GM23338 (cell line): ENCODE measurements around the gene IL1A. TPM values are rescaled to one million over a fixed set of nuclear protein-coding genes. Genes with fewer than 3 reads are reported as not detected.

ENCODE experiments used
- ATAC-seq: fragments of 200-7000 bp; cut with Tn5 transposase; 3 replicates; pipeline ENCODE4 v1.9.1; 2020
- DNase-seq: peaks from one replicate; pipeline ENCODE4 v3.0.0-alpha.2; 2015; ENCODE audit warnings: low spot score
- H2AFZ ChIP-seq: fragments of 200-600 bp; sonication (generic); 2 replicates; pipeline ENCODE4 v1.8.0; 2016; ENCODE audit warnings: antibody characterized with exemption, mild to moderate bottlenecking, moderate library complexity
- H3F3A ChIP-seq: fragments of 200-600 bp; sonication (generic); replicated peaks from 2 replicates; pipeline ENCODE4 v1.8.0; 2017; ENCODE audit warnings: antibody characterized with exemption, mixed run types, low read depth
- H3K27ac ChIP-seq: fragments of 200-600 bp; sonication (generic); 2 replicates; pipeline ENCODE4 v1.6.1; 2016; ENCODE audit warnings: low read depth
- H3K27me3 ChIP-seq: fragments of 200-600 bp; sonication (generic); 2 replicates; pipeline ENCODE4 v1.8.0; 2016; ENCODE audit warnings: mild to moderate bottlenecking, mixed run types, moderate library complexity; ENCODE audit not compliant: insufficient read depth
- H3K36me3 ChIP-seq: fragments of 200-600 bp; sonication (generic); 2 replicates; pipeline ENCODE4 v1.8.0; 2016; ENCODE audit warnings: mild to moderate bottlenecking; ENCODE audit not compliant: insufficient read depth
- H3K4me1 ChIP-seq: fragments of 200-600 bp; sonication (generic); 2 replicates; pipeline ENCODE4 v1.8.0; 2016; ENCODE audit warnings: mild to moderate bottlenecking, moderate library complexity; ENCODE audit not compliant: insufficient read depth
- H3K4me2 ChIP-seq: fragments of 200-600 bp; sonication (generic); 2 replicates; pipeline ENCODE4 v1.7.1; 2017; ENCODE audit warnings: mixed run types
- H3K4me3 ChIP-seq: fragments of 200-600 bp; sonication (generic); 2 replicates; pipeline ENCODE4 v1.6.1; 2016; ENCODE audit warnings: mixed run types
- H3K79me2 ChIP-seq: fragments of 200-600 bp; sonication (generic); replicated peaks from 2 replicates; pipeline ENCODE4 v1.8.0; 2017; ENCODE audit warnings: mild to moderate bottlenecking; ENCODE audit not compliant: insufficient read depth
- H3K9me2 ChIP-seq: fragments of 200-600 bp; sonication (generic); 2 replicates; pipeline ENCODE4 v1.8.0; 2017; ENCODE audit not compliant: insufficient read depth
- H4K20me1 ChIP-seq: fragments of 200-600 bp; sonication (generic); replicated peaks from 2 replicates; pipeline ENCODE4 v1.8.0; 2017; ENCODE audit warnings: mild to moderate bottlenecking; ENCODE audit not compliant: insufficient read depth
- H3K27ac Mint-ChIP-seq: 2 replicates; pipeline ENCODE4 v1.8.0; 2020; ENCODE audit warnings: inconsistent platforms, mild to moderate bottlenecking, moderate library complexity, mixed read lengths
- H3K27me3 Mint-ChIP-seq: 3 replicates; pipeline ENCODE4 v1.8.0; 2022; ENCODE audit warnings: low read depth, mild to moderate bottlenecking, moderate library complexity, mixed read lengths, inconsistent platforms; ENCODE audit not compliant: insufficient read depth, poor library complexity
- H3K36me3 Mint-ChIP-seq: 3 replicates; pipeline ENCODE4 v1.8.0; 2021; ENCODE audit warnings: low read depth, mild to moderate bottlenecking, inconsistent platforms, moderate library complexity, mixed read lengths
- H3K4me1 Mint-ChIP-seq: 3 replicates; pipeline ENCODE4 v1.8.0; 2020; ENCODE audit warnings: mild to moderate bottlenecking, inconsistent platforms, mixed read lengths
- H3K4me3 Mint-ChIP-seq: 3 replicates; pipeline ENCODE4 v1.8.0; 2021; ENCODE audit warnings: moderate library complexity, mild to moderate bottlenecking, inconsistent platforms, mixed read lengths
- H3K9me3 Mint-ChIP-seq: 3 replicates; pipeline ENCODE4 v1.8.0; 2020; ENCODE audit warnings: moderate library complexity, mild to moderate bottlenecking, inconsistent platforms, mixed read lengths
- CREB1 ChIP-seq: fragments of 250-450 bp; sonication (Bioruptor Pico); IDR thresholded peaks from 2 replicates; pipeline ENCODE4 v1.5.0; 2020; ENCODE audit warnings: low read depth, mild to moderate bottlenecking, moderate library complexity
- EZH2 ChIP-seq: fragments of 200-600 bp; sonication (generic); IDR thresholded peaks from one replicate; pipeline ENCODE4 v1.8.0; 2017; ENCODE audit warnings: antibody characterized with exemption, mild to moderate bottlenecking, low read depth; ENCODE audit not compliant: unreplicated experiment
- EZH2phosphoT487 ChIP-seq: fragments of 200-600 bp; sonication (generic); IDR thresholded peaks from one replicate; pipeline ENCODE4 v1.8.1; 2018; ENCODE audit warnings: antibody characterized with exemption; ENCODE audit not compliant: unreplicated experiment
- JUNB ChIP-seq: IDR thresholded peaks from one replicate; pipeline ENCODE4 v1.6.1; 2016; ENCODE audit warnings: antibody characterized with exemption; ENCODE audit not compliant: unreplicated experiment
- NANOG ChIP-seq: IDR thresholded peaks from 2 replicates; pipeline ENCODE4 v1.6.1; 2016; ENCODE audit warnings: antibody characterized with exemption, borderline replicate concordance
- POLR2AphosphoS5 ChIP-seq: IDR thresholded peaks from 2 replicates; pipeline ENCODE4 v1.6.1; 2016; ENCODE audit warnings: antibody characterized with exemption, low read depth
- STAT1 ChIP-seq: IDR thresholded peaks from one replicate; pipeline ENCODE4 v1.6.1; 2016; ENCODE audit warnings: antibody characterized with exemption; ENCODE audit not compliant: unreplicated experiment
- ZNF114 ChIP-seq: fragments of 250-450 bp; sonication (Bioruptor Pico); IDR thresholded peaks from 2 replicates; pipeline ENCODE4 v1.5.0; 2020; ENCODE audit warnings: mild to moderate bottlenecking, moderate library complexity
- ZNF331 ChIP-seq: fragments of 250-450 bp; sonication (Bioruptor Pico); IDR thresholded peaks from 2 replicates; pipeline ENCODE4 v1.5.0; 2020; ENCODE audit warnings: low read depth, mild to moderate bottlenecking, moderate library complexity
- polyA plus RNA-seq: library from polyadenylated mRNA; unstranded; fragments of >200 nt; fragmentation: Nextera tagmentation; extraction: Ambion mirVana; gene quantifications from 2 replicates; pipeline ENCODE4 v1.2.1, GENCODE V29; 2016
- total RNA-seq: library from RNA; depleted of rRNA; stranded (reverse); fragments of >200 nt; shearing (Covaris generic); gene quantifications from 2 replicates; pipeline ENCODE4 v1.2.3, GENCODE V29; 2014
- TF ChIP-seq, protein P1 (sequence below): IDR thresholded peaks from 2 replicates; pipeline ENCODE4 v1.6.1; 2016; ENCODE audit warnings: antibody characterized with exemption
- TF ChIP-seq, protein P2 (sequence below): IDR thresholded peaks from one replicate; pipeline ENCODE4 v1.6.1; 2018; ENCODE audit warnings: antibody characterized with exemption; ENCODE audit not compliant: unreplicated experiment
- TF ChIP-seq, protein P3 (sequence below): fragments of 250-450 bp; sonication (Bioruptor Pico); IDR thresholded peaks from 2 replicates; pipeline ENCODE4 v1.5.0; 2020; ENCODE audit warnings: mild to moderate bottlenecking, moderate library complexity
- TF ChIP-seq, protein P4 (sequence below), 2 experiments: fragments of 200-600 bp in 1 of 2; sonication (generic) in 1 of 2; conservative IDR thresholded peaks; 2 replicates each; pipeline versions ENCODE4 v1.5.1 to v1.6.1; 2016 to 2017; ENCODE audit warnings: antibody characterized with exemption in 2 of 2, low read depth in 2 of 2, mild to moderate bottlenecking in 2 of 2, moderate library complexity in 1 of 2

Gene IL1A
- total and polyA plus RNA-seq, 2 experiments from 2014 or later: 0.65 to 0.73 TPM

DNA sequence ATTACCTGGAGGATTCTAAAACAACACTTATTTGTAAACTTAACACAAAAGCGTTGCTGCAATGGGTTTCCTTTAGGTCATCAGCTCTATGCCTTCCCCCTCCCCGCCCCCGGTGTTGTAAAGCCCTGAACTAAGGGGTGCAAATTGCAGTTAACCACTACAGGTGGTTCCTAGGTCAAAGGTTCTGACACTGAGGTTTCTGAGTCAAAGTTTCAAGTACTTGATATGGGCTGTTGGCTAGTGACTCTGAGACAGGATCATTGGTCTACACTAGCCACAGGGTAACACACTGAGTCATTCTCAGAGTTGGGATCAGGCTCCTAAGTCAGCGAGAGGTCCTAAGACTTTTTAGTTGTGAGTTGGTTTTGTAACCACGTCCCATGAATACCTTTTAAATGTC, 36.8 kb upstream of the IL1A start:
- DNase-seq: no peak
- Histone ChIP-seq H3K36me3 (no peaks in the 10 kb centered on the region), H3K79me2 (no peaks in the 10 kb centered on the region), H2AFZ (no peak overlapping the region; the same call in 1 of the 2 replicates), H3K4me3 (no peak overlapping the region), H3K27ac (no peak overlapping the region), H3F3A (no peaks in the 10 kb centered on the region), H3K27me3 (no peaks in the 10 kb centered on the region), H4K20me1 (no peaks in the 10 kb centered on the region), H3K9me2 (no peaks in the 10 kb centered on the region), H3K4me2 (no peak overlapping the region), H3K4me1 (peaks cover 24% of the 10 kb centered on the region)
- H3K36me3 Mint-ChIP-seq: no peaks in the 10 kb centered on the region; the same call in 2 of the 3 replicates
- H3K4me1 Mint-ChIP-seq: peaks cover 27% of the 10 kb centered on the region
- no peak overlapping the region for H3K4me3 Mint-ChIP-seq
- no peak for TF ChIP-seq EZH2
- TF ChIP-seq CREB1 (CRISPR knock-in tag): no peak
- no peak for TF ChIP-seq JUNB
- TF ChIP-seq POLR2AphosphoS5: no peak
- TF ChIP-seq, protein P1, sequence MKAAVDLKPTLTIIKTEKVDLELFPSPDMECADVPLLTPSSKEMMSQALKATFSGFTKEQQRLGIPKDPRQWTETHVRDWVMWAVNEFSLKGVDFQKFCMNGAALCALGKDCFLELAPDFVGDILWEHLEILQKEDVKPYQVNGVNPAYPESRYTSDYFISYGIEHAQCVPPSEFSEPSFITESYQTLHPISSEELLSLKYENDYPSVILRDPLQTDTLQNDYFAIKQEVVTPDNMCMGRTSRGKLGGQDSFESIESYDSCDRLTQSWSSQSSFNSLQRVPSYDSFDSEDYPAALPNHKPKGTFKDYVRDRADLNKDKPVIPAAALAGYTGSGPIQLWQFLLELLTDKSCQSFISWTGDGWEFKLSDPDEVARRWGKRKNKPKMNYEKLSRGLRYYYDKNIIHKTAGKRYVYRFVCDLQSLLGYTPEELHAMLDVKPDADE: no peak
- TF ChIP-seq ZNF114: no peak
- TF ChIP-seq, protein P2, sequence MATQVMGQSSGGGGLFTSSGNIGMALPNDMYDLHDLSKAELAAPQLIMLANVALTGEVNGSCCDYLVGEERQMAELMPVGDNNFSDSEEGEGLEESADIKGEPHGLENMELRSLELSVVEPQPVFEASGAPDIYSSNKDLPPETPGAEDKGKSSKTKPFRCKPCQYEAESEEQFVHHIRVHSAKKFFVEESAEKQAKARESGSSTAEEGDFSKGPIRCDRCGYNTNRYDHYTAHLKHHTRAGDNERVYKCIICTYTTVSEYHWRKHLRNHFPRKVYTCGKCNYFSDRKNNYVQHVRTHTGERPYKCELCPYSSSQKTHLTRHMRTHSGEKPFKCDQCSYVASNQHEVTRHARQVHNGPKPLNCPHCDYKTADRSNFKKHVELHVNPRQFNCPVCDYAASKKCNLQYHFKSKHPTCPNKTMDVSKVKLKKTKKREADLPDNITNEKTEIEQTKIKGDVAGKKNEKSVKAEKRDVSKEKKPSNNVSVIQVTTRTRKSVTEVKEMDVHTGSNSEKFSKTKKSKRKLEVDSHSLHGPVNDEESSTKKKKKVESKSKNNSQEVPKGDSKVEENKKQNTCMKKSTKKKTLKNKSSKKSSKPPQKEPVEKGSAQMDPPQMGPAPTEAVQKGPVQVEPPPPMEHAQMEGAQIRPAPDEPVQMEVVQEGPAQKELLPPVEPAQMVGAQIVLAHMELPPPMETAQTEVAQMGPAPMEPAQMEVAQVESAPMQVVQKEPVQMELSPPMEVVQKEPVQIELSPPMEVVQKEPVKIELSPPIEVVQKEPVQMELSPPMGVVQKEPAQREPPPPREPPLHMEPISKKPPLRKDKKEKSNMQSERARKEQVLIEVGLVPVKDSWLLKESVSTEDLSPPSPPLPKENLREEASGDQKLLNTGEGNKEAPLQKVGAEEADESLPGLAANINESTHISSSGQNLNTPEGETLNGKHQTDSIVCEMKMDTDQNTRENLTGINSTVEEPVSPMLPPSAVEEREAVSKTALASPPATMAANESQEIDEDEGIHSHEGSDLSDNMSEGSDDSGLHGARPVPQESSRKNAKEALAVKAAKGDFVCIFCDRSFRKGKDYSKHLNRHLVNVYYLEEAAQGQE: no peak
- no peak for TF ChIP-seq EZH2phosphoT487
- TF ChIP-seq, protein P3, sequence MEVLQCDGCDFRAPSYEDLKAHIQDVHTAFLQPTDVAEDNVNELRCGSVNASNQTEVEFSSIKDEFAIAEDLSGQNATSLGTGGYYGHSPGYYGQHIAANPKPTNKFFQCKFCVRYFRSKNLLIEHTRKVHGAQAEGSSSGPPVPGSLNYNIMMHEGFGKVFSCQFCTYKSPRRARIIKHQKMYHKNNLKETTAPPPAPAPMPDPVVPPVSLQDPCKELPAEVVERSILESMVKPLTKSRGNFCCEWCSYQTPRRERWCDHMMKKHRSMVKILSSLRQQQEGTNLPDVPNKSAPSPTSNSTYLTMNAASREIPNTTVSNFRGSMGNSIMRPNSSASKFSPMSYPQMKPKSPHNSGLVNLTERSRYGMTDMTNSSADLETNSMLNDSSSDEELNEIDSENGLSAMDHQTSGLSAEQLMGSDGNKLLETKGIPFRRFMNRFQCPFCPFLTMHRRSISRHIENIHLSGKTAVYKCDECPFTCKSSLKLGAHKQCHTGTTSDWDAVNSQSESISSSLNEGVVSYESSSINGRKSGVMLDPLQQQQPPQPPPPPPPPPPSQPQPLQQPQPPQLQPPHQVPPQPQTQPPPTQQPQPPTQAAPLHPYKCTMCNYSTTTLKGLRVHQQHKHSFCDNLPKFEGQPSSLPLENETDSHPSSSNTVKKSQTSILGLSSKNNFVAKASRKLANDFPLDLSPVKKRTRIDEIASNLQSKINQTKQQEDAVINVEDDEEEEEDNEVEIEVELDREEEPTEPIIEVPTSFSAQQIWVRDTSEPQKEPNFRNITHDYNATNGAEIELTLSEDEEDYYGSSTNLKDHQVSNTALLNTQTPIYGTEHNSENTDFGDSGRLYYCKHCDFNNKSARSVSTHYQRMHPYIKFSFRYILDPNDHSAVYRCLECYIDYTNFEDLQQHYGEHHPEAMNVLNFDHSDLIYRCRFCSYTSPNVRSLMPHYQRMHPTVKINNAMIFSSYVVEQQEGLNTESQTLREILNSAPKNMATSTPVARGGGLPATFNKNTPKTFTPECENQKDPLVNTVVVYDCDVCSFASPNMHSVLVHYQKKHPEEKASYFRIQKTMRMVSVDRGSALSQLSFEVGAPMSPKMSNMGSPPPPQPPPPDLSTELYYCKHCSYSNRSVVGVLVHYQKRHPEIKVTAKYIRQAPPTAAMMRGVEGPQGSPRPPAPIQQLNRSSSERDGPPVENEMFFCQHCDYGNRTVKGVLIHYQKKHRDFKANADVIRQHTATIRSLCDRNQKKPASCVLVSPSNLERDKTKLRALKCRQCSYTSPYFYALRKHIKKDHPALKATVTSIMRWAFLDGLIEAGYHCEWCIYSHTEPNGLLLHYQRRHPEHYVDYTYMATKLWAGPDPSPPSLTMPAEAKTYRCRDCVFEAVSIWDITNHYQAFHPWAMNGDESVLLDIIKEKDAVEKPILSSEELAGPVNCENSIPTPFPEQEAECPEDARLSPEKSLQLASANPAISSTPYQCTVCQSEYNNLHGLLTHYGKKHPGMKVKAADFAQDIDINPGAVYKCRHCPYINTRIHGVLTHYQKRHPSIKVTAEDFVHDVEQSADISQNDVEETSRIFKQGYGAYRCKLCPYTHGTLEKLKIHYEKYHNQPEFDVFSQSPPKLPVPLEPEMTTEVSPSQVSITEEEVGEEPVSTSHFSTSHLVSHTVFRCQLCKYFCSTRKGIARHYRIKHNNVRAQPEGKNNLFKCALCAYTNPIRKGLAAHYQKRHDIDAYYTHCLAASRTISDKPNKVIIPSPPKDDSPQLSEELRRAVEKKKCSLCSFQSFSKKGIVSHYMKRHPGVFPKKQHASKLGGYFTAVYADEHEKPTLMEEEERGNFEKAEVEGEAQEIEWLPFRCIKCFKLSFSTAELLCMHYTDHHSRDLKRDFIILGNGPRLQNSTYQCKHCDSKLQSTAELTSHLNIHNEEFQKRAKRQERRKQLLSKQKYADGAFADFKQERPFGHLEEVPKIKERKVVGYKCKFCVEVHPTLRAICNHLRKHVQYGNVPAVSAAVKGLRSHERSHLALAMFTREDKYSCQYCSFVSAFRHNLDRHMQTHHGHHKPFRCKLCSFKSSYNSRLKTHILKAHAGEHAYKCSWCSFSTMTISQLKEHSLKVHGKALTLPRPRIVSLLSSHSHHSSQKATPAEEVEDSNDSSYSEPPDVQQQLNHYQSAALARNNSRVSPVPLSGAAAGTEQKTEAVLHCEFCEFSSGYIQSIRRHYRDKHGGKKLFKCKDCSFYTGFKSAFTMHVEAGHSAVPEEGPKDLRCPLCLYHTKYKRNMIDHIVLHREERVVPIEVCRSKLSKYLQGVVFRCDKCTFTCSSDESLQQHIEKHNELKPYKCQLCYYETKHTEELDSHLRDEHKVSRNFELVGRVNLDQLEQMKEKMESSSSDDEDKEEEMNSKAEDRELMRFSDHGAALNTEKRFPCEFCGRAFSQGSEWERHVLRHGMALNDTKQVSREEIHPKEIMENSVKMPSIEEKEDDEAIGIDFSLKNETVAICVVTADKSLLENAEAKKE (CRISPR knock-in tag): no peak
- no peak for TF ChIP-seq NANOG
- no peak for TF ChIP-seq ZNF331 (CRISPR knock-in tag)
- no peak for TF ChIP-seq STAT1
- TF ChIP-seq, protein P4, sequence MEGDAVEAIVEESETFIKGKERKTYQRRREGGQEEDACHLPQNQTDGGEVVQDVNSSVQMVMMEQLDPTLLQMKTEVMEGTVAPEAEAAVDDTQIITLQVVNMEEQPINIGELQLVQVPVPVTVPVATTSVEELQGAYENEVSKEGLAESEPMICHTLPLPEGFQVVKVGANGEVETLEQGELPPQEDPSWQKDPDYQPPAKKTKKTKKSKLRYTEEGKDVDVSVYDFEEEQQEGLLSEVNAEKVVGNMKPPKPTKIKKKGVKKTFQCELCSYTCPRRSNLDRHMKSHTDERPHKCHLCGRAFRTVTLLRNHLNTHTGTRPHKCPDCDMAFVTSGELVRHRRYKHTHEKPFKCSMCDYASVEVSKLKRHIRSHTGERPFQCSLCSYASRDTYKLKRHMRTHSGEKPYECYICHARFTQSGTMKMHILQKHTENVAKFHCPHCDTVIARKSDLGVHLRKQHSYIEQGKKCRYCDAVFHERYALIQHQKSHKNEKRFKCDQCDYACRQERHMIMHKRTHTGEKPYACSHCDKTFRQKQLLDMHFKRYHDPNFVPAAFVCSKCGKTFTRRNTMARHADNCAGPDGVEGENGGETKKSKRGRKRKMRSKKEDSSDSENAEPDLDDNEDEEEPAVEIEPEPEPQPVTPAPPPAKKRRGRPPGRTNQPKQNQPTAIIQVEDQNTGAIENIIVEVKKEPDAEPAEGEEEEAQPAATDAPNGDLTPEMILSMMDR (conservative IDR thresholded peaks at IDR 0.05; ENCODE audit: low read depth in 2 of 2): no peak
- peak; percentile 47; the same call in 2 of the 3 replicates for ATAC-seq
- H3K9me3 Mint-ChIP-seq: no peaks in the 10 kb centered on the region
- H3K27ac Mint-ChIP-seq: no peak overlapping the region
- peaks cover 8% of the 10 kb centered on the region for H3K27me3 Mint-ChIP-seq
